ENCODE data around the gene ABL1. TPM values are rescaled to one million over a fixed set of nuclear protein-coding genes. Genes with fewer than 3 reads are reported as not detected.

Gene ABL1
- total RNA-seq, 1 experiment from 2014 or later, result 83.6 TPM

- Histone ChIP-seq H2BK12ac (ENCODE audit: insufficient read length, low read depth, low read length) (no peak overlapping the region), H3K9ac (ENCODE audit: extremely low read depth, insufficient read length, low read length) (no peak overlapping the region), H4K20me1 (ENCODE audit: control insufficient read depth, insufficient read depth, insufficient read length) (no peaks in the 10 kb centered on the region), H2AFZ (ENCODE audit: low read length) (no peak overlapping the region), H3K27ac (ENCODE audit: insufficient read length, low read depth, low read length) (peak overlapping the region; percentile 79), H3K56ac (ENCODE audit: insufficient read length, low read depth, low read length) (no peak overlapping the region), H3K4me2 (ENCODE audit: insufficient read depth, insufficient read length, low read length) (peak overlapping the region; percentile 38), H3K4me1 (ENCODE audit: insufficient read depth, low read length) (peaks cover 14% of the 10 kb centered on the region; the same call in 1 of the 2 replicates), H3K9me3 (ENCODE audit: control insufficient read depth, low read depth, low read length) (no peaks in the 10 kb centered on the region), H4K91ac (ENCODE audit: insufficient read length, low read depth, low read length) (no peak overlapping the region), H2BK5ac (ENCODE audit: insufficient read length, low read length) (no peak overlapping the region), H3K4ac (ENCODE audit: low read depth, low read length) (no peak overlapping the region), H3K27me3 (ENCODE audit: insufficient read depth, low read length) (no peaks in the 10 kb centered on the region), H3K79me2 (ENCODE audit: insufficient read depth, low read length) (peaks cover 2% of the 10 kb centered on the region; the same call in 1 of the 2 replicates), H2BK20ac (ENCODE audit: low read depth, low read length, poor library complexity, severe bottlenecking) (no peak overlapping the region), H3K18ac (ENCODE audit: insufficient read length, low read depth, low read length) (no peak overlapping the region), H2BK15ac (ENCODE audit: low read depth, low read length) (no peak overlapping the region), H3K23ac (ENCODE audit: insufficient read length, low read depth, low read length) (no peak overlapping the region), H3K79me1 (ENCODE audit: insufficient read depth, low read depth, low read length, poor library complexity, severe bottlenecking) (no peaks in the 10 kb centered on the region), H2BK120ac (ENCODE audit: low read depth, low read length, poor library complexity, severe bottlenecking) (no peak overlapping the region), H4K5ac (ENCODE audit: insufficient read length, low read depth, low read length) (no peak overlapping the region), H3K14ac (ENCODE audit: insufficient read depth, low read length) (no peak overlapping the region), H4K8ac (replicated peaks; ENCODE audit: insufficient read length, low read depth, low read length) (no peak overlapping the region), H3T11ph (ENCODE audit: low read length) (no peak overlapping the region), H2AK5ac (ENCODE audit: insufficient read length, low read length) (no peak overlapping the region), H3K23me2 (ENCODE audit: insufficient read length, low read depth, low read length, poor library complexity, severe bottlenecking) (no peaks in the 10 kb centered on the region)
- peaks cover 47 to 54% of the 10 kb centered on the region in 2 experiments for H3K4me1 Mint-ChIP-seq
- H3K9me3 Mint-ChIP-seq, result peaks cover 8 to 11% of the 10 kb centered on the region in 2 experiments
- peak overlapping the region; percentile 4 to 56; a peak in 4 of 5 replicates for H3K4me3 Mint-ChIP-seq
- peak overlapping the region; percentile 76 to 98 (median 85) for H3K27ac Mint-ChIP-seq
- DNase-seq, result no peak
- no peaks in the 10 kb centered on the region for H3K27me3 Mint-ChIP-seq (ENCODE audit: low read depth)
- peaks cover 6 to 14% (median 7%) of the 10 kb centered on the region in 3 experiments; a peak in 5 of 7 replicates for H3K36me3 Mint-ChIP-seq (ENCODE audit: insufficient read depth in 1 of 3, low read depth in 3 of 3)
- TF ChIP-seq CTCF (conservative IDR thresholded peaks at IDR 0.05), result no peak
Observed at GRCh38 chr9:130825351-130825651, 9.8 kb upstream of the ABL1 start.
